Lower leg skin (tissue), 3 donors: ENCODE measurements around the gene TAX1BP1.

ENCODE experiments used
- CTCF ChIP-seq, 3 donors: fragments of 450-650 bp; IDR thresholded peaks; one replicate each; pipeline ENCODE4 v1.5.1; 2016; ENCODE audit warnings: antibody characterized with exemption in 3 of 3, mild to moderate bottlenecking in 3 of 3, moderate library complexity in 2 of 3
- POLR2A ChIP-seq, 2 donors: fragments of 450-650 bp; IDR thresholded peaks; one replicate each; pipeline ENCODE4 v1.6.1; 2016 to 2017; ENCODE audit warnings: antibody characterized with exemption in 2 of 2, mild to moderate bottlenecking in 1 of 2, moderate library complexity in 1 of 2

GRCh38 chr7:27746978-27747377 is 7.0 kb downstream of the TAX1BP1 start:
- no peak for TF ChIP-seq CTCF (IDR thresholded peaks at IDR 0.05)
- no peak for TF ChIP-seq POLR2A (IDR thresholded peaks at IDR 0.05)
